GM21723 (cell line): ENCODE results near the gene UROC1.

Source experiments
- ATAC-seq: cut with Tn5 transposase; IDR thresholded peaks from one replicate; pipeline ENCODE4 v1.9.1; 2021; ENCODE audit warnings: mild to moderate bottlenecking, moderate library complexity; ENCODE audit not compliant: unreplicated experiment

The UROC1 gene

GRCh38 chr3:126446301-126446700, 71.3 kb downstream of the UROC1 start:
- ATAC-seq: no peak

- ATAC-seq: no peak
Observed at GRCh38 chr3:126445506-126445905, 72.1 kb downstream of the UROC1 start.

GRCh38 chr3:126442856-126443242, 74.7 kb downstream of the UROC1 start:
- ATAC-seq: no peak

- ATAC-seq: no peak
Observed at GRCh38 chr3:126442094-126442855, 75.3 kb downstream of the UROC1 start.

- ATAC-seq: no peak
Observed at GRCh38 chr3:126441256-126441880, 76.2 kb downstream of the UROC1 start.

- no peak for ATAC-seq
Observed at GRCh38 chr3:126440709-126440995, 76.9 kb downstream of the UROC1 start.

- no peak for ATAC-seq
Observed at GRCh38 chr3:126439968-126440708, 77.4 kb downstream of the UROC1 start.

GRCh38 chr3:126439346-126439967, 78.1 kb downstream of the UROC1 start:
- no peak for ATAC-seq

- no peak for ATAC-seq
Observed at GRCh38 chr3:126438746-126439145, 78.8 kb downstream of the UROC1 start.

GRCh38 chr3:126438186-126438585, 79.4 kb downstream of the UROC1 start:
- no peak for ATAC-seq

GRCh38 chr3:126436826-126437717, 80.5 kb downstream of the UROC1 start:
- no peak for ATAC-seq

GRCh38 chr3:126435456-126436315, 81.9 kb downstream of the UROC1 start:
- no peak for ATAC-seq

- no peak for ATAC-seq
Observed at GRCh38 chr3:126434931-126435411, 82.6 kb downstream of the UROC1 start.

- no peak for ATAC-seq
Observed at GRCh38 chr3:126434264-126434590, 83.3 kb downstream of the UROC1 start.

GRCh38 chr3:126433496-126434263, 83.9 kb downstream of the UROC1 start:
- ATAC-seq: no peak

GRCh38 chr3:126433105-126433430, 84.5 kb downstream of the UROC1 start:
- ATAC-seq: no peak

- no peak for ATAC-seq
Observed at GRCh38 chr3:126432361-126433104, 85.0 kb downstream of the UROC1 start.
